Endodermal cell (in vitro differentiated cells): ENCODE results near the gene DESI1. TPM values are rescaled to one million over a fixed set of nuclear protein-coding genes. Genes with fewer than 3 reads are reported as not detected.

Source experiments
- DNase-seq: peaks from one replicate; pipeline ENCODE4 v3.0.0-alpha.2; 2017
- H3K27ac ChIP-seq: 2 replicates; pipeline ENCODE4 v1.5.1; 2013; ENCODE audit warnings: mild to moderate bottlenecking, low read depth, low read length, moderate library complexity
- H3K27me3 ChIP-seq: 2 replicates; pipeline ENCODE4 v1.6.1; 2013; ENCODE audit warnings: mild to moderate bottlenecking, low read length, moderate library complexity; ENCODE audit not compliant: insufficient read depth, control insufficient read depth, poor library complexity, severe bottlenecking
- H3K36me3 ChIP-seq: 2 replicates; pipeline ENCODE4 v1.7.0; 2013; ENCODE audit warnings: mild to moderate bottlenecking, low read length, moderate library complexity; ENCODE audit not compliant: control insufficient read depth, insufficient read depth
- H3K4me1 ChIP-seq: one replicate; pipeline ENCODE4 v1.7.0; 2013; ENCODE audit warnings: low read length; ENCODE audit not compliant: control insufficient read depth, insufficient read depth
- H3K4me3 ChIP-seq: 2 replicates; pipeline ENCODE4 v1.5.1; 2013; ENCODE audit warnings: mild to moderate bottlenecking, low read length, moderate library complexity
- H3K9ac ChIP-seq: 2 replicates; pipeline ENCODE4 v1.6.1; 2013; ENCODE audit warnings: mild to moderate bottlenecking, low read length, moderate library complexity; ENCODE audit not compliant: poor library complexity, severe bottlenecking; ENCODE audit errors: extremely low read depth
- H3K9me3 ChIP-seq: 2 replicates; pipeline ENCODE4 v1.6.1; 2013; ENCODE audit warnings: mild to moderate bottlenecking, low read length, moderate library complexity; ENCODE audit not compliant: control insufficient read depth
- H3K27ac Mint-ChIP-seq: 2 replicates; pipeline ENCODE4 v1.8.0; 2020; ENCODE audit warnings: mixed read lengths
- H3K27me3 Mint-ChIP-seq: 2 replicates; pipeline ENCODE4 v1.8.0; 2021; ENCODE audit warnings: mild to moderate bottlenecking, mixed read lengths; ENCODE audit not compliant: insufficient read depth
- H3K36me3 Mint-ChIP-seq: 2 replicates; pipeline ENCODE4 v1.8.0; 2020; ENCODE audit warnings: low read depth, mixed read lengths
- H3K4me1 Mint-ChIP-seq: 2 replicates; pipeline ENCODE4 v1.8.0; 2020; ENCODE audit warnings: mixed read lengths
- H3K4me3 Mint-ChIP-seq: 2 replicates; pipeline ENCODE4 v1.8.0; 2020; ENCODE audit warnings: mild to moderate bottlenecking, moderate library complexity, mixed read lengths
- H3K9me3 Mint-ChIP-seq: 2 replicates; pipeline ENCODE4 v1.8.0; 2020; ENCODE audit warnings: mild to moderate bottlenecking, mixed read lengths
- WGBS, 2 experiments: methylation state at CpG; one replicate each; pipeline versions ENCODE4 v1.1.5 to v1.1.7; 2013; ENCODE audit warnings: missing lambda C conversion rate in 2 of 2, mixed read lengths in 1 of 2; ENCODE audit not compliant: insufficient coverage in 1 of 2, insufficient read length in 1 of 2; 5-methylcytosine and 5-hydroxymethylcytosine counted together
- total RNA-seq, 2 donors: library from RNA; stranded (reverse); fragmentation: NEBNext Ultra II Directional in 1 of 2; extraction: Animal tissue kit (Norgen Biotek cat#: 25700) in 1 of 2; gene quantifications; 2 replicates in 1 of 2; 3 replicates in 1 of 2; pipeline ENCODE4 v1.2.1, GENCODE V29; 2021
- TF ChIP-seq, protein P1 (sequence below): fragments of 200-600 bp; sonication (generic); conservative IDR thresholded peaks from 2 replicates; pipeline ENCODE4 v1.5.0; 2021; ENCODE audit warnings: antibody characterized with exemption, mild to moderate bottlenecking

The DESI1 gene
- total RNA-seq, 2 donors from 2014 or later, result 21.8 to 28.9 TPM

GRCh38 chr22:41657709-41658108, 36.9 kb upstream of the DESI1 start:
- no peak overlapping the region for H3K4me3 ChIP-seq
- WGBS, 2 experiments, result 91 to 98% methylated on average over 6 of the region's 6 CpGs
- no peak overlapping the region for H3K27ac ChIP-seq
- H3K4me3 Mint-ChIP-seq, result no peak overlapping the region
- H3K9me3 ChIP-seq, result no peaks in the 10 kb centered on the region
- H3K36me3 ChIP-seq, result peaks cover 93% of the 10 kb centered on the region
- no peaks in the 10 kb centered on the region for H3K27me3 ChIP-seq
- H3K4me1 ChIP-seq, result no peaks in the 10 kb centered on the region
- peaks cover 5% of the 10 kb centered on the region for H3K4me1 Mint-ChIP-seq
- DNase-seq, result no peak
- no peak overlapping the region for H3K9ac ChIP-seq
- peaks cover 82% of the 10 kb centered on the region for H3K36me3 Mint-ChIP-seq
- TF ChIP-seq, protein P1, sequence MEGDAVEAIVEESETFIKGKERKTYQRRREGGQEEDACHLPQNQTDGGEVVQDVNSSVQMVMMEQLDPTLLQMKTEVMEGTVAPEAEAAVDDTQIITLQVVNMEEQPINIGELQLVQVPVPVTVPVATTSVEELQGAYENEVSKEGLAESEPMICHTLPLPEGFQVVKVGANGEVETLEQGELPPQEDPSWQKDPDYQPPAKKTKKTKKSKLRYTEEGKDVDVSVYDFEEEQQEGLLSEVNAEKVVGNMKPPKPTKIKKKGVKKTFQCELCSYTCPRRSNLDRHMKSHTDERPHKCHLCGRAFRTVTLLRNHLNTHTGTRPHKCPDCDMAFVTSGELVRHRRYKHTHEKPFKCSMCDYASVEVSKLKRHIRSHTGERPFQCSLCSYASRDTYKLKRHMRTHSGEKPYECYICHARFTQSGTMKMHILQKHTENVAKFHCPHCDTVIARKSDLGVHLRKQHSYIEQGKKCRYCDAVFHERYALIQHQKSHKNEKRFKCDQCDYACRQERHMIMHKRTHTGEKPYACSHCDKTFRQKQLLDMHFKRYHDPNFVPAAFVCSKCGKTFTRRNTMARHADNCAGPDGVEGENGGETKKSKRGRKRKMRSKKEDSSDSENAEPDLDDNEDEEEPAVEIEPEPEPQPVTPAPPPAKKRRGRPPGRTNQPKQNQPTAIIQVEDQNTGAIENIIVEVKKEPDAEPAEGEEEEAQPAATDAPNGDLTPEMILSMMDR, result no peak
- no peak overlapping the region for H3K27ac Mint-ChIP-seq
- no peaks in the 10 kb centered on the region for H3K27me3 Mint-ChIP-seq
- no peaks in the 10 kb centered on the region for H3K9me3 Mint-ChIP-seq

GRCh38 chr22:41656556-41656955, 35.7 kb upstream of the DESI1 start:
- Mint-ChIP-seq H3K27me3 (no peaks in the 10 kb centered on the region), H3K4me3 (no peak overlapping the region), H3K36me3 (peaks cover 87% of the 10 kb centered on the region), H3K4me1 (peaks cover 5% of the 10 kb centered on the region), H3K9me3 (no peaks in the 10 kb centered on the region), H3K27ac (no peak overlapping the region)
- Histone ChIP-seq H3K36me3 (peaks cover 92% of the 10 kb centered on the region), H3K27me3 (no peaks in the 10 kb centered on the region), H3K9me3 (no peaks in the 10 kb centered on the region), H3K4me3 (no peak overlapping the region), H3K9ac (no peak overlapping the region), H3K4me1 (no peaks in the 10 kb centered on the region), H3K27ac (no peak overlapping the region)
- no peak for DNase-seq
- WGBS, 2 experiments, result 97 to 100% methylated on average over 2 to 5 of the region's 5 CpGs
- TF ChIP-seq, protein P1, result no peak

DNA sequence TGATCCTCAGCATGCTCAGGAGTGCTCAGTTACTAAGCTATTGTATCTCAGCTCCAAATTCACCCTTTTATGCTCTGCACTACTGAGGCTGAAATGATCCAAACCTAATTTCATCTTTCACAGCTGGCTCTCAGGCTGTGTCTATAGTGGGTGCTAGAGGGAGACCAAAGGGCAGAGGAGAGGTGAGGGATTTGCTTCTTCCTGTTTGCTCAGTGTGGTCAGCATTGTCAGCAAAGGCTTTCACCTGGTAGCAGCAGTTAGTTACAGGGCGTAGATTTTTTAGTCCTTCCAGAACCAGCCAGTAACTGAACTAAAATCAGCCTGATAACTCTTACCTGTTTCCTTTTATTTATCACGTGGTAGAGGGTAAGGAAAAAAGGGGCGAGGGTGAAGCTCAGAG, 33.5 kb upstream of the DESI1 start:
- TF ChIP-seq, protein P1, result no peak
- WGBS, 2 experiments, result 94 to 100% methylated on average over 1 to 3 of the region's 3 CpGs
- Mint-ChIP-seq H3K27ac (peak overlapping the region; percentile 74), H3K27me3 (no peaks in the 10 kb centered on the region), H3K4me1 (peaks cover 5% of the 10 kb centered on the region), H3K4me3 (no peak overlapping the region), H3K9me3 (no peaks in the 10 kb centered on the region), H3K36me3 (peaks cover 81% of the 10 kb centered on the region)
- peaks cover 85% of the 10 kb centered on the region for H3K36me3 ChIP-seq
- H3K9me3 ChIP-seq, result no peaks in the 10 kb centered on the region
- no peak overlapping the region for H3K9ac ChIP-seq
- DNase-seq, result no peak
- no peak overlapping the region for H3K27ac ChIP-seq
- H3K4me3 ChIP-seq, result no peak overlapping the region
- H3K4me1 ChIP-seq, result no peaks in the 10 kb centered on the region
- no peaks in the 10 kb centered on the region for H3K27me3 ChIP-seq
